K562 (cell line): ENCODE results near the gene TOR1A. TPM values are rescaled to one million over a fixed set of nuclear protein-coding genes. Genes with fewer than 3 reads are reported as not detected.

Experiments
- ARHGAP35 ChIP-seq: fragments of 450-650 bp; IDR thresholded peaks from 2 replicates; pipeline ENCODE4 v1.6.1; 2018; ENCODE audit not compliant: partially characterized antibody
- CREB5 ChIP-seq: fragments of 250-450 bp; sonication (Bioruptor Pico); IDR thresholded peaks from 2 replicates; pipeline ENCODE4 v1.5.0; 2020; ENCODE audit warnings: mild to moderate bottlenecking
- FOXJ2 ChIP-seq: fragments of 200-800 bp; sonication (Bioruptor generic); IDR thresholded peaks from 2 replicates; pipeline ENCODE4 v1.6.1; 2016; ENCODE audit warnings: missing genetic modification characterization, missing compliant biosample characterization
- FOXK1 ChIP-seq: sonication (generic); formaldehyde crosslinking; IDR thresholded peaks from 2 replicates; pipeline ENCODE4 v1.8.0; 2022; ENCODE audit warnings: missing genetic modification reagents, mild to moderate bottlenecking, borderline replicate concordance
- HDAC6 ChIP-seq: IDR thresholded peaks from 2 replicates; pipeline ENCODE4 v1.6.1; 2012; ENCODE audit warnings: low read depth, mild to moderate bottlenecking, control low read depth, inconsistent platforms, low read length, moderate library complexity
- KLF13 ChIP-seq: fragments of 450-650 bp; IDR thresholded peaks from 2 replicates; pipeline ENCODE4 v1.6.1; 2016; ENCODE audit warnings: missing genetic modification characterization, low read depth, mild to moderate bottlenecking, missing compliant biosample characterization, moderate library complexity, borderline replicate concordance
- MAFG ChIP-seq: fragments of 450-650 bp; conservative IDR thresholded peaks from 2 replicates; pipeline ENCODE4 v1.6.1; 2016; ENCODE audit warnings: missing genetic modification characterization, missing compliant biosample characterization
- NCOA4 ChIP-seq: fragments of 450-650 bp; IDR thresholded peaks from 2 replicates; pipeline ENCODE4 v1.6.1; 2018; ENCODE audit warnings: mild to moderate bottlenecking; ENCODE audit not compliant: partially characterized antibody
- NR2F6 ChIP-seq: fragments of 450-650 bp; formaldehyde crosslinking; IDR thresholded peaks from 2 replicates; pipeline ENCODE4 v1.4.0; 2020; ENCODE audit warnings: mild to moderate bottlenecking
- RAD51 ChIP-seq: fragments of 450-650 bp; IDR thresholded peaks from 2 replicates; pipeline ENCODE4 v1.7.1; 2016; ENCODE audit warnings: low read depth, mild to moderate bottlenecking, borderline replicate concordance
- RBFOX2 ChIP-seq: fragments of 200-400 bp; formaldehyde crosslinking; IDR thresholded peaks from 2 replicates; pipeline ENCODE4 v1.6.1; 2017; ENCODE audit warnings: low read depth, mild to moderate bottlenecking, low read length, moderate library complexity
- SIN3B ChIP-seq: fragments of 450-650 bp; IDR thresholded peaks from 2 replicates; pipeline ENCODE4 v1.6.1; 2017; ENCODE audit warnings: low read depth, mild to moderate bottlenecking, moderate library complexity
- SRSF7 ChIP-seq: fragments of 200-400 bp; formaldehyde crosslinking; optimal IDR thresholded peaks from 2 replicates; pipeline ENCODE3; 2017; ENCODE audit warnings: mild to moderate bottlenecking, low read depth, low read length
- ZNF175 ChIP-seq: fragments of 200-800 bp; sonication (Bioruptor generic); IDR thresholded peaks from 2 replicates; pipeline ENCODE4 v1.6.1; 2016; ENCODE audit warnings: low read depth, mild to moderate bottlenecking, missing genetic modification characterization, missing compliant biosample characterization
- ZNF197 ChIP-seq: fragments of 200-800 bp; sonication (Bioruptor generic); IDR thresholded peaks from 2 replicates; pipeline ENCODE4 v1.6.1; 2016; ENCODE audit warnings: low read depth, missing genetic modification characterization, missing compliant biosample characterization
- ZNF217 ChIP-seq: sonication (generic); formaldehyde crosslinking; IDR thresholded peaks from 2 replicates; pipeline ENCODE4 v1.8.0; 2022; ENCODE audit warnings: mild to moderate bottlenecking, missing genetic modification reagents
- polyA plus RNA-seq, 8 experiments: library from polyadenylated mRNA; depleted of rRNA in 4 of 8; stranded (reverse) in 5 of 8; unstranded in 3 of 8; fragments of >200 nt; fragmentation: Nextera tagmentation in 2 of 8; fragmentation: Illumina TruSeq in 1 of 8; extraction: Ambion mirVana in 2 of 8; extraction: Trizol in 1 of 8; gene quantifications; 2 replicates each; pipeline versions ENCODE4 v1.2.1 to v1.2.3, GENCODE V29; 2011 to 2014; ENCODE audit warnings: inconsistent platforms in 1 of 8, missing spikeins in 1 of 8
- total RNA-seq, 7 experiments: library from RNA; depleted of rRNA in 6 of 7; stranded (reverse); fragments of >200 nt in 6 of 7; fragmentation: Illumina TruSeq in 2 of 7; extraction: Trizol in 2 of 7; gene quantifications; 2 replicates each; pipeline versions ENCODE4 v1.2.1 to v1.2.3, GENCODE V29; 2011 to 2021; ENCODE audit warnings: low replicate concordance in 1 of 7
- TF ChIP-seq, protein P1 (sequence below): fragments of 250-450 bp; sonication (Bioruptor Pico); IDR thresholded peaks from 2 replicates; pipeline ENCODE4 v1.5.0; 2020; ENCODE audit warnings: mild to moderate bottlenecking, borderline replicate concordance
- TF ChIP-seq, protein P2 (sequence below): fragments of 450-650 bp; formaldehyde crosslinking; IDR thresholded peaks from 2 replicates; pipeline ENCODE4 v1.4.0; 2020; ENCODE audit warnings: mild to moderate bottlenecking, moderate library complexity

TOR1A gene
- total and polyA plus RNA-seq, 9 of the 15 experiments (the other 6 are each of a cell fraction or from before 2014, with no cell fraction given): 4.5 to 85.8 (median 51.3) TPM

DNA sequence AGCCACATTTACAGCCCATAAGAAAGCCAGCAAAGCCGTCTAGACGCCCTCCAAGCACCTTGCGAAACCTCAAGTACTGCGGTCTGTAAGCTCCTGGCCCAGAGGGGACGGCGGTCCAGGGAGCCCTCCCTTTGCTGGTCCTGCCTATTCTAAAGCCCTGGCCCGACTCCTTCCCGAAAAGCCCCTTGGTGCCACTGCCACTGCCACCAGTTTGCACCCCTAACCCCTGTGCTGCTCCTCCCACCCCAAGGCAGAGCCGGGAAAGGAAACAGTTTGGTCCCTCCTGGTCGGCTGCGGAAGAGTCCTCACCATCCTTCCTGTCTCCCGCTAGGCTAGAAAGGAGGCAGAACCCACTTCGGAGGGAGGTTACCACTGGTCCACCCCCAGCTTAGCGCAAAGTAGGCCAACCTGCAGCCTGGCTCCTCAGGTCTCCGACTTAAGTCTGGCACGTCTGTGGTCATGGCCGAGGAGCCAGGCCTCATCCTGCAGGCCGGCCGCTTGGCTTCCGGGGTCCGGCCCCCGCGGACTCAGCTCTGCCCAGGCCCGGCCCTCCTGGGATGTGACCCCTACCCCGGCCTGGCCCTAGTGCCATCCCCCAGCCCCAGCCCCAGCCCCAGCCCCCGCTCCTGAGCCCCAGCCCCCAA is 916 bp downstream of the TOR1A start (continued):
- TF ChIP-seq CREB5 (CRISPR knock-in tag) (no peak), FOXJ2 (no peak), FOXK1 (CRISPR knock-in tag) (no peak), ZNF197 (CRISPR knock-in tag) (no peak), NCOA4 (no peak), MAFG (tag) (no peak), RBFOX2 (peak; percentile 67), RAD51 (no peak), HDAC6 (no peak), ZNF217 (no peak), ZNF175 (CRISPR knock-in tag) (no peak), KLF13 (no peak), SRSF7 (no peak), ARHGAP35 (no peak), NR2F6 (CRISPR knock-in tag) (no peak), SIN3B (0 out of 2 replicates have a peak, but pooled peaks have one; percentile 23)
- TF ChIP-seq, protein P1, sequence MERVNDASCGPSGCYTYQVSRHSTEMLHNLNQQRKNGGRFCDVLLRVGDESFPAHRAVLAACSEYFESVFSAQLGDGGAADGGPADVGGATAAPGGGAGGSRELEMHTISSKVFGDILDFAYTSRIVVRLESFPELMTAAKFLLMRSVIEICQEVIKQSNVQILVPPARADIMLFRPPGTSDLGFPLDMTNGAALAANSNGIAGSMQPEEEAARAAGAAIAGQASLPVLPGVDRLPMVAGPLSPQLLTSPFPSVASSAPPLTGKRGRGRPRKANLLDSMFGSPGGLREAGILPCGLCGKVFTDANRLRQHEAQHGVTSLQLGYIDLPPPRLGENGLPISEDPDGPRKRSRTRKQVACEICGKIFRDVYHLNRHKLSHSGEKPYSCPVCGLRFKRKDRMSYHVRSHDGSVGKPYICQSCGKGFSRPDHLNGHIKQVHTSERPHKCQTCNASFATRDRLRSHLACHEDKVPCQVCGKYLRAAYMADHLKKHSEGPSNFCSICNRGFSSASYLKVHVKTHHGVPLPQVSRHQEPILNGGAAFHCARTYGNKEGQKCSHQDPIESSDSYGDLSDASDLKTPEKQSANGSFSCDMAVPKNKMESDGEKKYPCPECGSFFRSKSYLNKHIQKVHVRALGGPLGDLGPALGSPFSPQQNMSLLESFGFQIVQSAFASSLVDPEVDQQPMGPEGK (CRISPR knock-in tag): no peak
- TF ChIP-seq, protein P2, sequence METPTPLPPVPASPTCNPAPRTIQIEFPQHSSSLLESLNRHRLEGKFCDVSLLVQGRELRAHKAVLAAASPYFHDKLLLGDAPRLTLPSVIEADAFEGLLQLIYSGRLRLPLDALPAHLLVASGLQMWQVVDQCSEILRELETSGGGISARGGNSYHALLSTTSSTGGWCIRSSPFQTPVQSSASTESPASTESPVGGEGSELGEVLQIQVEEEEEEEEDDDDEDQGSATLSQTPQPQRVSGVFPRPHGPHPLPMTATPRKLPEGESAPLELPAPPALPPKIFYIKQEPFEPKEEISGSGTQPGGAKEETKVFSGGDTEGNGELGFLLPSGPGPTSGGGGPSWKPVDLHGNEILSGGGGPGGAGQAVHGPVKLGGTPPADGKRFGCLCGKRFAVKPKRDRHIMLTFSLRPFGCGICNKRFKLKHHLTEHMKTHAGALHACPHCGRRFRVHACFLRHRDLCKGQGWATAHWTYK (CRISPR knock-in tag): peak; percentile 79; the same call in 1 of the 2 replicates
